HG03575 (cell line): ENCODE results near the gene SCT.

Experiments
- ATAC-seq: cut with Tn5 transposase; IDR thresholded peaks from one replicate; pipeline ENCODE4 v1.9.1; 2021; ENCODE audit not compliant: unreplicated experiment, insufficient number of reproducible peaks, low FRiP score; ENCODE audit errors: extremely low read depth

The SCT gene

GRCh38 chr11:595400-595799, 31.6 kb downstream of the SCT start:
- ATAC-seq: no peak

- no peak for ATAC-seq
Observed at GRCh38 chr11:593347-593746, 33.6 kb downstream of the SCT start.

- no peak for ATAC-seq
Observed at GRCh38 chr11:592918-593317, 34.1 kb downstream of the SCT start.

GRCh38 chr11:592501-592900, 34.5 kb downstream of the SCT start:
- ATAC-seq: no peak

- no peak for ATAC-seq
Observed at GRCh38 chr11:590997-591396, 36.0 kb downstream of the SCT start.

GRCh38 chr11:589798-590197, 37.2 kb downstream of the SCT start:
- no peak for ATAC-seq

GRCh38 chr11:587978-588380, 39.0 kb downstream of the SCT start:
- no peak for ATAC-seq

- ATAC-seq: no peak
Observed at GRCh38 chr11:587546-587945, 39.4 kb downstream of the SCT start.

GRCh38 chr11:586376-587316, 40.3 kb downstream of the SCT start:
- no peak for ATAC-seq

- ATAC-seq: no peak
Observed at GRCh38 chr11:584287-584686, 42.7 kb downstream of the SCT start.

GRCh38 chr11:581752-582151, 45.2 kb downstream of the SCT start:
- no peak for ATAC-seq

GRCh38 chr11:581342-581741, 45.6 kb downstream of the SCT start:
- no peak for ATAC-seq

- no peak for ATAC-seq
Observed at GRCh38 chr11:579830-580601, 47.0 kb downstream of the SCT start.

- no peak for ATAC-seq
Observed at GRCh38 chr11:578276-579035, 48.5 kb downstream of the SCT start.

GRCh38 chr11:577611-577894, 49.4 kb downstream of the SCT start:
- ATAC-seq: no peak

GRCh38 chr11:576811-577610, 50.0 kb downstream of the SCT start:
- no peak for ATAC-seq
